ENCODE measurements around the gene SORCS1. TPM values are rescaled to one million over a fixed set of nuclear protein-coding genes. Genes with fewer than 3 reads are reported as not detected.

Gene SORCS1
- total and polyA plus RNA-seq, 2 of the 8 experiments (the other 6 are each of a cell fraction or from before 2014, with no cell fraction given) = 4.1 to 4.6 TPM

GRCh38 chr10:107072786-107073185 is 91.7 kb downstream of the SORCS1 start:
- Histone ChIP-seq H2BK5ac (ENCODE audit: low read depth, low read length) (no peak overlapping the region), H3K79me1 (ENCODE audit: low read depth, low read length) (no peaks in the 10 kb centered on the region), H4K5ac (ENCODE audit: insufficient read length, low read depth, low read length) (no peak overlapping the region), H2BK120ac (replicated peaks; ENCODE audit: low read depth, low read length) (no peak overlapping the region), H3K9me3 (ENCODE audit: insufficient read depth in 2 of 2, low read depth in 1 of 2, low read length in 1 of 2) (no peaks in the 10 kb centered on the region), H3K23me2 (ENCODE audit: low read depth, low read length) (no peaks in the 10 kb centered on the region), H3K27me3 (replicated peaks in 1 of 4; ENCODE audit: control insufficient read depth in 3 of 4, extremely low read depth in 1 of 4, insufficient read depth in 3 of 4, low read length in 3 of 4) (no peaks in the 10 kb centered on the region), H3K9ac (replicated peaks in 1 of 4; ENCODE audit: extremely low read depth in 1 of 4, low read depth in 3 of 4, low read length in 3 of 4) (no peak overlapping the region), H4K8ac (ENCODE audit: extremely low read depth, insufficient read depth, low read length) (no peak overlapping the region), H4K20me1 (replicated peaks in 1 of 2; ENCODE audit: control insufficient read depth in 1 of 2, insufficient read depth in 2 of 2, low read length in 2 of 2) (peaks cover 0 to 1% of the 10 kb centered on the region in 2 experiments), H2BK20ac (ENCODE audit: low read length) (no peak overlapping the region), H3K18ac (ENCODE audit: extremely low read depth, low read length) (no peak overlapping the region), H3K4ac (replicated peaks; ENCODE audit: insufficient read length, low read depth, low read length) (no peak overlapping the region), H3K4me2 (ENCODE audit: insufficient read depth in 1 of 2, low read depth in 2 of 2, low read length in 2 of 2) (no peak overlapping the region), H2AK5ac (ENCODE audit: low read depth, low read length) (no peak overlapping the region), H2BK15ac (ENCODE audit: low read length) (no peak overlapping the region), H3K4me3 (ENCODE audit: extremely low read depth in 1 of 4, insufficient read depth in 2 of 4, low read depth in 3 of 4, low read length in 4 of 4) (no peak overlapping the region), H2BK12ac (ENCODE audit: low read depth, low read length) (no peak overlapping the region), H3K23ac (ENCODE audit: insufficient read length) (no peak overlapping the region), H3K4me1 (replicated peaks in 1 of 4; ENCODE audit: control insufficient read depth in 3 of 4, insufficient read depth in 4 of 4, low read length in 3 of 4) (peaks cover 0 to 6% (median 3%) of the 10 kb centered on the region in 4 experiments; a peak in 3 of 7 replicates), H3K27ac (ENCODE audit: low read depth, low read length) (no peak overlapping the region), H3K36me3 (ENCODE audit: control insufficient read depth in 2 of 4, insufficient read depth in 4 of 4, low read length in 3 of 4) (no peaks in the 10 kb centered on the region), H2AFZ (ENCODE audit: low read length) (no peak overlapping the region), H3K14ac (ENCODE audit: insufficient read length) (no peak overlapping the region), H4K91ac (replicated peaks; ENCODE audit: insufficient read length, low read length) (no peak overlapping the region), H3K56ac (replicated peaks; ENCODE audit: insufficient read length, low read depth, low read length) (no peak overlapping the region), H3K79me2 (ENCODE audit: control insufficient read depth in 1 of 2, insufficient read depth in 2 of 2, low read length in 2 of 2) (no peaks in the 10 kb centered on the region)
- ChIA-PET POLR2A (ENCODE audit: partially characterized antibody) (no interaction called here), CTCF (ENCODE audit: partially characterized antibody) (interaction anchor here (1.2 kb wide), 1 partner anchor 60 kb away, joined by 3 read pairs; no protein-coding TSS in a partner anchor)
- DNase-seq (ENCODE audit: low read depth in 1 of 2, low spot score in 2 of 2) = no peak
- TF ChIP-seq POLR2A (IDR thresholded peaks at IDR 0.05; ENCODE audit: control extremely low read depth in 1 of 2, low read depth in 2 of 2, low read length in 2 of 2) (no peak), CHD2 (IDR thresholded peaks at IDR 0.05; ENCODE audit: low read length) (no peak), CTCF (IDR thresholded peaks at IDR 0.05; ENCODE audit: control extremely low read depth in 1 of 3, insufficient read depth in 1 of 3, low read depth in 1 of 3, low read length in 3 of 3) (no peak), RXRA (IDR thresholded peaks at IDR 0.05; ENCODE audit: insufficient read depth, low read depth, low read length) (0 out of 2 replicates have a peak, but pooled peaks have one; percentile 78), BCL11A (IDR thresholded peaks at IDR 0.05; ENCODE audit: low read depth in 2 of 2, low read length in 2 of 2) (no peak), EGR1 (IDR thresholded peaks at IDR 0.05; ENCODE audit: borderline replicate concordance, low read depth, low read length) (no peak), ZNF274 (IDR thresholded peaks at IDR 0.05; ENCODE audit: borderline replicate concordance, extremely low read depth, low read length) (no peak), MAFK (IDR thresholded peaks at IDR 0.05; ENCODE audit: low read depth, low read length) (no peak)
- no peak for FAIRE-seq
- WGBS, 2 experiments (ENCODE audit: extremely low coverage in 1 of 2, insufficient coverage in 1 of 2, insufficient read length in 1 of 2, insufficient replicate concordance in 2 of 2, low coverage in 1 of 2, low lambda C conversion rate in 2 of 2, missing lambda C conversion rate in 1 of 2) = 76% methylated on average over 5 of the region's 5 CpGs; no CpG with 5 or more reads in 1 of the 2 experiments
